Measurements from ENCODE around the gene PRPF18.
A peak's percentile ranks its signal among the peaks of the same experiment; 100 is the strongest.
"Not testable (repeated sequence)": the region's sequence is repeated elsewhere in the genome, so short reads cannot be mapped to it uniquely, and the experiment has no call there.

PRPF18 gene

DNA sequence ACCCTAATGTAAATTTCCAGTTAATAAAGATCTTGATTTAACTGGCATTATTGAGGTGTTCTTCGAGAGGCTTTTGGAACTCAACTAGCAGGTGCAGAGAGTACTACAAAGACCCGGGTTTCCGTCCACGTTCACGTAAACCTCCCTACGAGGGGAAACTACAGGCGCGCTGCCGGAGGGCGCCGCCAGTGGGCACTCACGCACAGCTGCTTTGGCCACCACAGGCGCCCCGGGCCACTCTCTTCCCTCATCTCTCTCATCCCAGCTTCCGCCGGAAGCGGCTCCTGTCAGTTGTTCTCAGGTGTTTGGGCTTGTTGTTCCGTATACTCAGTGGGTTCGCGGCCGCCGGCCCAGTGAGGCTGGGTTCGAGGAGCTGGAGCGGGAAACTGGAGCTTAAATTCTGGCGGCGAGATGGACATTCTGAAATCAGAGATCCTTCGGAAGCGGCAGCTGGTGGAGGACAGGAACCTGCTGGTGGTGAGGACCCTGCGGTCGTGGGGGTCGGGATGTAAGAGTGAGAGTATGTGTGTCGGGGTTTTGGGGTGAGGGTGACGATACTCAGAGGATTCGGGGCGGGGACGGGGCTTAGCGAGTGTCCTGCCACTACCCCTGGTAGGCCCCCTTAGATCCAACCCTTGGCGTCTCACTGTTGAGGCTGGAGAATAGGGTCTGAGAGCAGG is at the start of gene PRPF18:
Gene PRPF18, plus strand, starts transcription at position 290 of the 680 bp plus-strand sequence. Its CDS starts 122 bp downstream, at position 412.
- peak; percentile 88 for DNase-seq

DNA sequence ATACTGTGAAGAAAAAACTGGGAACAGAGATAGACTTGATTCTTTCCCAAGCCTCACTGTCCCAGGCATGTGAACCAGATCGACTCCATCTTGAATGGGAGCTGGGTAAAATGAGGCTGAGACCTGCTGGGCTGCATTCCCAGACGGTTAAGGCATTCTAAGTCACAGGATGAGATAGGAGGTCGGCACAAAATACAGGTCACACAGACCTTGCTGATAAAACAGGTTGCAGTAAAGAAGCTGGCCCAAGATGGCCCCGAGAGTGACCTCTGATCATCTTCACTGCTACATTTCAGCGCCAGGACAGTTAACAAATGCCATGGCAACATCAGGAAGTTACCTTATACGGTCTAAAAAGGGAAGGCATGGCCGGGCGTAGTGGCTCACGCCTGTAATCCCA is 48.8 kb upstream of the PRPF18 start:
- DNase-seq, result not testable (repeated sequence)

- DNase-seq, result no peak
Measured at GRCh38 chr10:13542533-13542932, 44.2 kb upstream of the PRPF18 start.

DNA sequence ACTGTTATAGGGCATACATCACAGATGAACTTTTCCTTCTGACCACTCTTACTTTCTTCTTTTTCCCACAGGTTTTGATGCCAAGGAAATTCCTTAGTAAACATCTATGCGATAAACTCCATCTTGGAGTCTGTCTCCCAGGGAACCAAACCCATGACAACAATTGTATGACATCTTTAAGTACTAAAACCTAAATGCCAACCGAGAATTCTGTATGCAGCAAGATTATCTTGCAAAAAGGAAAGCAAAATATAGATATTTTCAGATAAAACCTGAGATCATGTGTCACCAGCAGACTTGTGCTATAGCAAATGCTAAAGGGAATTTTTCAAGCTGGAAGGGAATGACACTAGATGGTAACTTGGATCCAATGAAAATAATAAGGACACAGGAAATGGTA is 36.0 kb upstream of the PRPF18 start:
- DNase-seq, result no peak

DNA sequence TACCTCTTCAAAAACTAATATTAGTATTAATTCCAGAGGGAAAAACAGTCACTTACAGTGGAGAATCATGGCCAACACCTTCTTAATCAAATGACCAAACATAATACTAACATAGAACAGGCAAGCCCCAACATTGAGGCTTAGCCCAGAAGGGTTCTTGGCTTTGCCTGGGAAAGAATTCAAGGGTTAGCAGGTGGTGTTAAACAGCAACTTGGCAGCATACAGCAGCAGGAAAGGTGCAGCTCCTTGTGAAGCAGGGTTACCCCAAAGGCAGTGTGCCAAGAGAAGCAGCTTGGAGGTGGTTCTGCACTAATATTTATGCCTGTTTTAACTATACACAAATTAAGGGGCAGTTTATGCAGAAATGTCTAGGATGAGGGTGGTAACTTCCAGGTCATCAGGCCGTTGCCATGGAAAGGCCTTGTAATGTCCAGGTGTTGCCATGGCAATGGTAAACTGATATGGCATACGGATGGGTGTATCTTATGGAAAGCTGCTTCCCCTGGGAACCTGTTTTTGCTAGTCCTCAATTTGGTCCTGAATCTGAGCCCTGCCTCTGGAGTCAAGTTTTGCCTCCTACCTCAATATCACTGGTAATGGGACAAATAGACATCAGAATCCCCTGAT is 30.8 kb upstream of the PRPF18 start:
- no peak for DNase-seq

DNA sequence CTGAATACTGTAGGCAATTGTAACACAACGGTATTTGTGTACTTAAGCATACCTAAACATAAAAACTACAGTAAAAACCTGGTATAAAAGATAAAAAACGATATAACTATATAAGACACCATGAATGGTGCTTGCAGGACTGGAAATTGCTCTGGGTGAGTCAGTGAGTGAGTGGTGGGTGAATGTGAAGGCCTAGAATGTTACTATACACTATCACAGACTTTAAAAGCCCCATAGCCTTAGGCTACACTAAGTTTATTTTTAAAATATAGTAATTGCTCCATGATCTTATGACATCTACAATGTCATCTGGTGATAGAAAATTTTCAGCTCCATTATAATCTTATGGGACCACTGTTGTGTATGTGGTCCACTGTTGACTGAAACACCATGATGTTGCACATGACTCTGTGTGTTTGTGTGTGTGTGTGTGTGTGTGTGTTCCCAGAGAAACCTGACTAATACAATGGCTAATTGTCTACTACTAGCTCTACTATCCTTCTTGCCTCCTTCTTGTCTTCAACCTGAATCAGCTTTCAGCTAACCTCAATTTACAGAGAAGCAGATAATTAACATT is 27.6 kb upstream of the PRPF18 start:
- DNase-seq, result no peak

DNA sequence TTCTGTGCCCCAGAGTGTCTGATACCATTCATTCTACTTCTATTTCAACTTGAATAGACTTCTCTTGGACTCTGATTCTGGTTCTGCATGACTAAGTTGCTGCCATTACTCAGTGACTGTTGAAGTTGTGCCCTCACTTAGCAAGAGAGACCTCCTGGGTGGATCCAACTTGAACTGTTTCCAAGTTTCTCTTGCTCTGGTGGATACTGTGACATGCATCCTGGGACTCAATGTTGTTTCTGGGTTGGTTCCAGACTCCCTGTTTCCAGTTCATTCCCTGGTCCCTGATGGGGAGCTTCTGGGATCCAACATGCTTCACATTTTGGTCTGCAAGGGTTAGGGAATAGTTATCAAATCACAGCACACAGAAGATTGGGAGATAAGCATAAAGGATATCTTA is 26.2 kb upstream of the PRPF18 start:
- no peak for DNase-seq

DNA sequence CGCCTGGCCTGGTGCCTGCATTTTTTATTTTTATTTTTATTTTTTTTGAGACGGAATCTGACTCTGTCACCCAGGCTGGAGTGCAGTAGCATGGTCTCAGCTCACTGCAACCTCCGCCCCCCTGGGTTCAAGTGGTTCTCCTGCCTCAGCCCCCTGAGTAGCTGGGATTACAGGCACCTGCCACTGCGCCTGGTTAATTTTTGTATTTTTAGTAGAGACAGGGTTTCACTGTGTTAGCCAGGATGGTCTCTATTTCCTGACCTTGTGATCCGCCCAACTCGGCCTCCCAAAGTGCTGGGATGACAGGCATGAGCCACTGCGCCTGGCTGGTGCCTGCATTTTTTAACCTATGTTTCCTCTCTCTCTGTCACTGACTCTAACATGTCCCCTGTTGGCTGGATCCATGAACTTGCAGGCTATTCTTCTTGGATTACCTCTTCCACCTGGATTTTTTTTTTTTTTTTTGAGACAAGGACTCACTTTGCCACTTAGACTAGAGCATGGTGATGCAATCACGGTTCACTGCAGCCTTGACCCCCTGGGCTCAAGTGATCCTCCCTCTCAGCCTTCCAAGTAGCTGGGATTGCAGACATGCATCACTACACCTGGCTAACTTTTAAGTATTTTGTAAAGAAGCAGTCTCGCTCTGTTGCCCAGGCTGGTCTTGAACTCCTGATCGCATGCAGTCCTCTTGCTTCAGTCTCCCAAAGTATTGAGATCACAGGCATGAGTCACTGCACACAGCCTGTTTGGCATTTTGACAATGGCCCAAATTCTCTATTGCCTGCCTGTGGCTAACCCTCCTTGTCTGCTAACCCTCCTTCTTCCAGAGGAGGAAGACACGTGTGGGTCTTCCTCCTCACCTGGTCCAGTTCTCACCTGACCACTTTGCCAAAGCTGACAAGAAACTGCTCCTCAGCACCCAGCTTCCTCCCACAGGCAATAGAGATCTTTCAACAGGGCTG is 23.0 kb upstream of the PRPF18 start:
- DNase-seq, result no peak

DNA sequence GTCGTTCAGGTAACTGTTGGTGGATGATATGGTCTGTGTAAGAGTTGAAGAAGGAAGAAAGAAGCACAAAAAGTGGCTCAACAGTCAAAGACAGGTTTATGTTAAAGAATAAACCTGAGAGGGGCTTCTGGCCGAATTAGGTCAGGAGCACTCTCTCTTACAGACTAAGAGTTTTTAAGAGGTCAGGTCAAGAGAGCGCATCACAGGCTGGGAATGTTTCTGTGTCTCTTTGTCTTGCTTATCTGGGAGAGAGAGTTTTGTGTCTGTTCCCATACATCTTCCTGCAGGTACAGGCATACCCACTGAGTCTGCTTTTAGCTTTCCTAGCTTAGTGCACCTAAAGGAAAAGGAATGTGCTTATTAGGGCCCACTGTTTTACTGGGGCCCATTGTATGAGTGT is 22.2 kb upstream of the PRPF18 start:
- DNase-seq, result no peak

GRCh38 chr10:13567030-13567429 is 19.7 kb upstream of the PRPF18 start:
- no peak for DNase-seq

GRCh38 chr10:13571541-13571940 is 15.2 kb upstream of the PRPF18 start:
- no peak for DNase-seq

GRCh38 chr10:13573960-13574359 is 12.8 kb upstream of the PRPF18 start:
- no peak for DNase-seq

- no peak for DNase-seq
Measured at GRCh38 chr10:13585195-13585751, 1.5 kb upstream of the PRPF18 start.

DNA sequence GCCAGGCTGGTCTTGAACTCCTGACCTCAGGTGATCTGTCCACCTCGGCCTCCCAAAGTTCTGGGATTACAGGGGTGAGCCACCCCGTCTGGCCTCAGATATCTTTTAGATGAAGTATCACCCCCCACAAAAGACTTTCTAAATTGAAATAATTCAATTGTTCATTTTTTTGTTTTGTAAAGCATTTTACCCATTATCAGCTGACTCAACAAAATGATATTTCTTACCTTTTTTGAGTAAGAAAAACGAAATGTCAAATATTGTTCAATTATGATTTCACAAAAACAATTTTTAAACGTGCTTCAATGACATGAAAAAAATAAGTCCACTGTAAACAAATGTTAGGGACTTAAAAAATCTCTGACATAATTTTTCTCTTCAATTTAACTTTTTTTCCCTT is 822 bp upstream of the PRPF18 start:
- DNase-seq, result no peak

DNA sequence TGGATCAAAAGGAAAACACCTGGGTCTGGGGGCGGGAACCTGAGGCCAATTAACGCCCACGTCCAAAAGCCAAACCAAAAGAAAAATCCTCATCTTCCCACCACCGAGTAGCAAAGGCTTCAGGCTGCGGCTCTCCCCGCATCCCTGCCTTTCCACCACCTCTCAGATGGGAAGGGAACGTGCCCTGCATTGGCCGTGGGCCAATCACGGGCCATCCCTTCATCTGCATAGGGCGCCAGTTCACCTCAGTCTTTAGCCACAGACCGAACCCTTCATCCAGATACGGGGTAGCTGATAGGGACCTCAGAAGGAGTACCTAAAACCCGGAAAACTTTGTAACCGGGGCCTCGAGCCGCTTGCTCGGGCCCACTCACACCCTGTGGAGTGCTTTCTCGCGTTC is 626 bp downstream of the PRPF18 start:
- DNase-seq, result no peak

DNA sequence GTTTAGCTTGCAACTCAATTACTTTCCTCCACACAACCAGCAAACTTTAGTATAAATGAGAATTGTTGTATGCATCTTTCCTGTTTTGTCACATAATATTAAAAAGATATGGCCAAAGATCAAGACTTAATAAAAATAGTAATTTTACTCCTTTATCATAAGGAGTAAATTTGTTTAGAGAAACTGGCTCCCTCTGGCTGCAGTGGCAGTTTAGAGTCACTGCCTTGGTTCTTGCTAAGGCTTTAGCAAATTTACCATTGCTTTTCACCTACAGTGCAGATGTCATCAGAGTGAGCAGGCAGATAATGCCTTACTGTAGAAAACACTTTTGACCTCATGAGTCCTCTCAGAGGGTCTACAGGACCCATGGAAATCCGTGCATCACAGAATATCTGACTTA is 2.6 kb downstream of the PRPF18 start:
- DNase-seq, result no peak

DNA sequence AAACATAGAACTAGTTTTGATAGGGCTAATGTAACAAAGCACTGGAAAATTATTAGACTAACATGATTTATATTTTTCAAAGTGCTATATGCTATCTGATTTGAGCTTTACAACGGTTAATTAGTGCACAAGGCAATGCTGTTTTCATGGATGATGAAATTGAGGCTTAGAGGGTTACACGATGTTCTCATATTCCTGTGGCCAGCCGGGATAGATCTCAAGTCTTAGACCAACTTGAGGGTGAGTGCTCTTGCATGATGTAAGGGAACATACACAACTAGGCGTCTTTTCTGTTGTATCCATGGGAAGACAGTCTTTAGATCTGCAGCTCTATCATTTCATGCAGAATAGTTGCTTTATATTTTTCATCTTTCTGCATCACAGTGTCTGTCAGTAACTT is 4.1 kb downstream of the PRPF18 start:
- DNase-seq, result no peak

DNA sequence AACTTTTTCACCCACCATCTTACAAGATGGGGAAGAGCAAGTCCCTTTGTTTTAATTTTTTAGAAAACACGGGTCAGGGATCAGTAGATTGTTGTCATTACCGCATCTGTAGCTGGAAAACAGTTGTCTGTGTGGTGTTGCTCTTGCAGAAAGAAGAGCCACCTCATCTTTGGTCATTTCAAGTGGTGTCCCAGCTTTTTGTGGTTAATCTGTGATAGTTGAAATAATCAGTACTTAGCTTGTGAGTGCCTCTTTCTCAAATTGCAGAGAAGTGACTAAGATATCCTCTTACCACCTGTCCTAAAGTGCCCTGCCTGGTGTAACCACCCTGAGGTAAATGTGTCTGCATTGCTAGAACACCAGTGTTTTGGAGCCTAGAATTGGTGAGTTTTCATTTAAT is 5.5 kb downstream of the PRPF18 start:
- no peak for DNase-seq

- DNase-seq, result no peak
Measured at GRCh38 chr10:13593535-13593934, 6.8 kb downstream of the PRPF18 start.

DNA sequence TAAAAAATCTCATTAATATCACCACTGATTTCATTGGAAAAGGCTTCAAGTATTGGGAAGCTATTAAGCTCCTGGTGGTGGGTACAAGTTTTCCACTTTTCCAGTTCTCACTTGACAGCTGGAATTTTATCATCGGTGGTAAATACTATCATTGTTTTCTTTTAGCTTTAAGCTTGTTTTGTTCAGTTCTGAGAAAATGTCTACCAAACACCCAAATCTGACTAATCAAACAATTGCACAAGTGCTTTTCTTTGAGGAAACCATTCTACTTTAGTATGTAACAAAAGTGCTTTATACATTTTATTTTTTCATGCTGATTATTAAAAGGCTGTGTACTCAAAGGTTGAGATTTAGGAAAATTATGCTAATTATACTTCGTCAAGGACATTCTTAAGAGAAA is 7.9 kb downstream of the PRPF18 start:
- DNase-seq, result no peak

- DNase-seq, result no peak
Measured at GRCh38 chr10:13597909-13598308, 11.1 kb downstream of the PRPF18 start.

- no peak for DNase-seq
Measured at GRCh38 chr10:13604357-13605040, 17.7 kb downstream of the PRPF18 start.

All from NCI-H1436 (cell line).